Hypothalamus (tissue), 51 donors: ENCODE data around the gene SMCO3.

ENCODE experiments used
- DNase-seq, 51 donors: peaks; one replicate each; lab custom pipeline; 2025; lab: John Stamatoyannopoulos, UW

SMCO3 gene

GRCh38 chr12:14833336-14833735 is 19.4 kb upstream of the SMCO3 start:
- DNase-seq, result no peak

- DNase-seq, result peak in 6 of 51 donors; percentile 1 to 14 (median 4)
These were observed 14.9 kb upstream of the SMCO3 start for GRCh38 chr12:14828892-14829291.

DNA sequence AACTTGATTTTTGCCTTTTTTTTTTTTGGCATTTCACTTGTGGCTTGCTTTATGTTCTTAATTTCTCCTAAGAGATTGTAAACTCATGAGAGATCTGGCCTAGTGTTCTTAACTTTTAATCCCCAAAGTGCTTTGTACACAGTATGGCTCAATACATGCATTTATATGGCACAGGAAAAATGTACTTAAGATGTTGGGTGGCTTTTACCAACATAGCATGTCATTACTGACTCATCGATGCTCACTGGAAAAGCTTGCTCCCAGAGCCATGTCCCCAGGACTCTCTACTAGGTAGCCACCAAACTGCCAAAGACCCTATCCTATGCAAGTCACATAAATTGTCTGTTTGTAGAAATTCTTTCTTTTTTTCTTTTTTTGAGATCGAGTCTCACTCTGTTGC is 13.1 kb upstream of the SMCO3 start:
- DNase-seq, result no peak

DNA sequence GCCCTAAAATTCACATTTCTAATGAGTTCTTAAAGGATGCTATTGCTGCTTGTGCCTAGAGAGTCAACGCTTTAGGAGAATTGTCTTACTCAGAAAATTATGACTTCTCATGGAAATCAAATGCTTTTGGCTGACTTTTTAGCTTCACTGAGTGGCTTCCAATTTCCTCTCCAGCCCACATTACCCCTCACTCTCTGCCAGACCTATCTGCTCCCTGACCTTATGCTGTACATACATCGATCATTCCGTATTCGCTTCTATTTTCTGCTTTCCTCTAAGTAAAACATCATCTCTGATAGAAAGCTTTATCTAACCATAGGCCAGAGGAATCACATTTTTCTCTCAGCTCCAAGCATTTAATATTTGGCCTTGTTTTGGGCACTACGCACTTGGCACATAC is 12.5 kb upstream of the SMCO3 start:
- no peak for DNase-seq

DNA sequence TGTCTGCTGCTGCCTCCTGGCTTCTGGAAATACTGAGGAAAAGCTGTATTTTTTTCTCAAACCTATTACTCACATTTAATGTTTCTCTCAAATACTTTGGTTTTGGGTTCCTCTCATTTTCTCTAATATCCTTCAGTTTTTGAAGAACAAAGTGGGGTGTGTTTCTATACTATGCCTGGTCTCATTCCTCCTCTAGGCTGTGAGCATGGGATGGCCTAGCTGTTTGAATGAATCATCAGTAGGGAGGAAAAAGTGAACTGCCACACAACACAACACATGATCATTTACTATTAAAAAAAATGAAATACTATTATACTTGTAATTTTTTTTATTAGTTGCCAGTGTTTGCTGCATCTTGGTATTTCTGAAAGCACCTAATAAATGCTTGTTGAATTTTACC is 11.3 kb upstream of the SMCO3 start:
- DNase-seq, result no peak

- DNase-seq, result no peak
These were observed 10.1 kb upstream of the SMCO3 start for GRCh38 chr12:14824012-14824634.

DNA sequence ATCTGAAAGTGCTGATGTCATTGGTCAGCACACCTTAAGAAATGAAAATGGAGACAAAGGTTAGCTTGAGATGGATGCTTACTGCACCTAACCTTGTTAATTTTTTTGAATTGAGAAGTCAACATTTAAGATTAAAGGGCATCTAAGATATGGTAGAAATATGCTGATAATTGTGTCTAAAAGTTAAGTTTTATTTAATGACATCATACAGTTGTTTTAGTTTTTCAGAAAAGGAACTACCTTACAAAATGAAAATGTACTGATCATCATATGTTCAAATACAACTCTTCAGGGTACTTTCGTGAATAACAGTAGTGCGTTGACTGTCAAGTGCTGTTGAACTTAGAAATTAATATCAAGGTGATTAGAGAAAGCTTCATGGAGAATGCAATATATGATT is 2.5 kb downstream of the SMCO3 start:
- DNase-seq, result no peak

DNA sequence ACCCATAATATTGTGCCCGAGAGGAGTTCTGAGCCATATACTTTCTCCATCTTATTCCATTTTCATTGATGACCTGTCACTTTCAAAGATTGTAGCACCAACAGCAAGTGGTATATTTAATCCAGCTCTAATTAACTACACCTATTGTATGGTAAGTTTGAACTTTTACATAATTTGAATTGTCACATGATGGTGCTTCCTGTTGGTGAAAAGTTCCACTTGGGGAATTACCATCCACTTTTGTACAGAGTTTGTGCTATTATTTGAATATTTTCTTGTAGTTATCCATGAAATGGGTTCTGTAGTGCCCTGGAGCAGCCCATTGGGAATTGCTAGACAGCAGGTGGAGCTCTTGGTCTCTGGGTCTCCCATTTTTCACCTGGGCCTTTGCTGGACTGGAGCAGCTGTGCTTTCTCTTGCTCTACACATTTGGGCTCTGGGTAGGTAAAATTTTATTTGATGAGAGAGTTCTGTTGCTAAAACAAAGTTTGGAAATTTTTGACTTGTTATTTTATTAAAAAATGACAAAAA is 3.0 kb downstream of the SMCO3 start:
- DNase-seq, result no peak

DNA sequence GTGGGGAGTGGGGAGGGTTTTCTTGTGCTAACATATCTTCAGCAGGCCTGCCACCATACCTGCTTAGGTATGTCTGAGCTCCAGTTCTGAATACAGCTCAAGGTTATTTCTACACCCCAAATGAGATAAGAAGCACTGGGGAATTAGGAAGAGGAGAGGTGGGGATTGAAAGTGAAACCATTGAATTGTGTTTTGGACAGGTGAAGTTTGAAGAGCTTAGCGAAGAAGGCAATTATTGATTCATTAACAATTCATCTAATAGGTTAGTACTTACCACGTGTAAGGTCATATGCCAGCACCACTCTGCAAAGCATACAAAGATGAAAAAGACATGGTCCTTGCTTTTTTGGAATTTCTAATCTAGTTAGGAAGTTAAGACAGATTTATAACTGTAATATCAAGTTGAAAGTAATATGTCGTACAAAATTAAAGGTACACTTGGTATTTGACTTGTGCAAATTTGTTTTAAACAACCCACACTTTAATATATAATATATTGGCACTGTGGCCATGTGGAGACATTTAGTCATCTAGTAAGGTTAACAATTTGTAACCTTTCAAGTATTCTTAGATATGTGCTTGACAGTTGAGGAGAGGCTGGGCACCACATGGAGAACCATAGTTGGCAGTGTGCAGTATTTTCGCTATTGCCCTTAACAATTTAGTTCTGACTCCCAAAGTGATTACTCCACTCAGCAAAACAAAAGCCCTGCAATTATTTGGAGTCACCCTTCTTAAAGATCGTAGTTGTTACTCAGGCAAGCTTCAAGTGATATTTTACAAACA is 3.6 kb downstream of the SMCO3 start:
- no peak for DNase-seq

GRCh38 chr12:14803830-14804160 is 10.2 kb downstream of the SMCO3 start:
- no peak for DNase-seq

GRCh38 chr12:14803011-14803829 is 10.8 kb downstream of the SMCO3 start, which contains the start of the genes C12orf60 and WBP11:
Gene C12orf60 (plus strand): TSS chr12:14803670. CDS start chr12:14822936, 19,266 bp downstream.
Gene WBP11 (minus strand): TSS chr12:14803478. CDS start chr12:14801383, 2,095 bp downstream.
- DNase-seq, result peak; percentile 31 to 98 (median 89)

GRCh38 chr12:14802721-14803010 is 11.3 kb downstream of the SMCO3 start:
- no peak for DNase-seq

GRCh38 chr12:14802247-14802646 is 11.7 kb downstream of the SMCO3 start:
- DNase-seq, result no peak

GRCh38 chr12:14795028-14795448 is 18.9 kb downstream of the SMCO3 start:
- no peak for DNase-seq

GRCh38 chr12:14785568-14785967 is 28.4 kb downstream of the SMCO3 start:
- DNase-seq, result no peak

- DNase-seq, result no peak
These were observed 29.5 kb downstream of the SMCO3 start for GRCh38 chr12:14784471-14784870.

GRCh38 chr12:14782756-14783155 is 31.2 kb downstream of the SMCO3 start:
- no peak for DNase-seq

DNA sequence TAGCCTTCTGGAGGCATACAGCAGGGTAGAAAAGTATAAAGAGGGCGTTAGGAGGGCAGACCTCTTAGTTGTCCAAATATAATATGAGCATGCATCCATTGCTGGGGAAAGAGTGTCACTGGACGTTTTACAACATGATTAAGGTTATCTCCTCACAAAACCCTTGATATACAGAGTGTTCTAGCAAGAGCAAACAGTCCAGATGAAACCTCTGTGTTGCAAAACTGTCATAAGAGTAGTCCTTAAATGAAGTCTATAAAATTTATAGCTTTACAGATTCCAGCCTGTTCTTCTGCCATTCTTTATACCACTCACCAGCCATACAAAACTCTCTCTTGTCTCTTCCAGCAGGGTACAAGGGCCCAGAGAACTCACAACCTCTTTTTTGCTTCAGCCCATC is 32.4 kb downstream of the SMCO3 start:
- DNase-seq, result no peak

GRCh38 chr12:14780859-14781258 is 33.1 kb downstream of the SMCO3 start:
- no peak for DNase-seq

DNA sequence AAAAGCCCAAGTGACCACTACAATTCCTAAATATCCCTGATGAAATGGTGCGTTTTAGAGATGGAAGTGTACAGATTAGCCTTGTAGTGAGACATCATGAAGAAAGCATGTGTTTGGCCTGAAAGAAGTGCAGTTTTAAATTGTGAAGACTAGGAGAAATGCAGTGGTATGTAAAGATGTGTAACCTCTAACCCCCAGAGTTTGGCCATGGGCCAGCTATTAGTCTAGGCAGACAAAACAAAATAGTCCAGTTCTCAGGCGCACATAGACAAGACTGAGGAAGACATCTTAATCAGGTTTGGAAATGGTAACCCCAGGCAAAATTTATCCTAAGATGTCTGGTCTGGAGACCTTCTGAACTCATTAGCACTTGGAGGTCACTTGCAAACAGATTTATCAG is 34.1 kb downstream of the SMCO3 start:
- DNase-seq, result no peak

- no peak for DNase-seq
These were observed 36.7 kb downstream of the SMCO3 start for GRCh38 chr12:14777271-14777670.
